H9 (cell line): Measurements from ENCODE around the gene ZNF502. TPM values are rescaled to one million over a fixed set of nuclear protein-coding genes. Genes with fewer than 3 reads are reported as not detected.

Source experiments
- DNase-seq: peaks from one replicate; pipeline ENCODE4 v3.0.0-alpha.2; 2017
- H2AFZ ChIP-seq: one replicate; pipeline ENCODE4 v1.6.1; 2013; ENCODE audit warnings: mild to moderate bottlenecking, low read length, control low read depth, moderate library complexity
- H2AK5ac ChIP-seq: 2 replicates; pipeline ENCODE4 v1.6.1; 2013; ENCODE audit warnings: low read length, control low read depth, mixed read lengths; ENCODE audit not compliant: insufficient read length
- H2BK120ac ChIP-seq: one replicate; pipeline ENCODE4 v1.6.1; 2013; ENCODE audit warnings: low read depth, mild to moderate bottlenecking, low read length, control low read depth, inconsistent platforms; ENCODE audit not compliant: poor library complexity, severe bottlenecking
- H2BK12ac ChIP-seq: 2 replicates; pipeline ENCODE4 v1.6.1; 2013; ENCODE audit warnings: low read length, control low read depth, mixed read lengths, low read depth; ENCODE audit not compliant: insufficient read length
- H2BK15ac ChIP-seq: 2 replicates; pipeline ENCODE4 v1.6.1; 2013; ENCODE audit warnings: low read depth, low read length, control low read depth
- H2BK20ac ChIP-seq: one replicate; pipeline ENCODE4 v1.6.1; 2013; ENCODE audit warnings: low read depth, mild to moderate bottlenecking, low read length, control low read depth, inconsistent platforms; ENCODE audit not compliant: poor library complexity, severe bottlenecking
- H2BK5ac ChIP-seq: 2 replicates; pipeline ENCODE4 v1.6.1; 2013; ENCODE audit warnings: low read length, control low read depth, mixed read lengths; ENCODE audit not compliant: insufficient read length
- H3K14ac ChIP-seq: 2 replicates; pipeline ENCODE4 v1.6.1; 2013; ENCODE audit warnings: low read length, control low read depth; ENCODE audit not compliant: insufficient read depth
- H3K18ac ChIP-seq: 2 replicates; pipeline ENCODE4 v1.6.1; 2013; ENCODE audit warnings: low read depth, mild to moderate bottlenecking, mixed read lengths, low read length, control low read depth; ENCODE audit not compliant: insufficient read length
- H3K23ac ChIP-seq: 2 replicates; pipeline ENCODE4 v1.6.1; 2013; ENCODE audit warnings: low read length, control low read depth, mixed read lengths, low read depth; ENCODE audit not compliant: insufficient read length
- H3K23me2 ChIP-seq: 2 replicates; pipeline ENCODE4 v1.6.1; 2013; ENCODE audit warnings: low read depth, mild to moderate bottlenecking, mixed read lengths, low read length, control low read depth; ENCODE audit not compliant: insufficient read length, poor library complexity, severe bottlenecking
- H3K27ac ChIP-seq: 2 replicates; pipeline ENCODE4 v1.5.1; 2013; ENCODE audit warnings: low read length, control low read depth, mixed read lengths, low read depth; ENCODE audit not compliant: insufficient read length
- H3K27me3 ChIP-seq: 2 replicates; pipeline ENCODE4 v1.6.1; 2013; ENCODE audit warnings: low read length, control low read depth, inconsistent platforms; ENCODE audit not compliant: insufficient read depth
- H3K4ac ChIP-seq: 2 replicates; pipeline ENCODE4 v1.6.1; 2013; ENCODE audit warnings: low read depth, mild to moderate bottlenecking, control low read depth, inconsistent platforms, low read length, moderate library complexity
- H3K4me1 ChIP-seq: 2 replicates; pipeline ENCODE4 v1.6.1; 2013; ENCODE audit warnings: low read length, control low read depth, inconsistent platforms; ENCODE audit not compliant: insufficient read depth
- H3K4me2 ChIP-seq: 2 replicates; pipeline ENCODE4 v1.6.1; 2013; ENCODE audit warnings: low read length, control low read depth, mixed read lengths; ENCODE audit not compliant: insufficient read length, insufficient read depth
- H3K56ac ChIP-seq: 2 replicates; pipeline ENCODE4 v1.6.1; 2013; ENCODE audit warnings: low read depth, mild to moderate bottlenecking, mixed read lengths, low read length, control low read depth; ENCODE audit not compliant: insufficient read length
- H3K79me1 ChIP-seq: 2 replicates; pipeline ENCODE4 v1.6.1; 2013; ENCODE audit warnings: low read depth, mild to moderate bottlenecking, moderate library complexity, low read length, control low read depth, inconsistent platforms; ENCODE audit not compliant: insufficient read depth, poor library complexity, severe bottlenecking
- H3K79me2 ChIP-seq: 2 replicates; pipeline ENCODE4 v1.6.1; 2013; ENCODE audit warnings: low read length, control low read depth, inconsistent platforms; ENCODE audit not compliant: insufficient read depth
- H3K9ac ChIP-seq: 2 replicates; pipeline ENCODE4 v1.6.1; 2013; ENCODE audit warnings: low read length, control low read depth, mixed read lengths; ENCODE audit not compliant: insufficient read length; ENCODE audit errors: extremely low read depth
- H3K9me3 ChIP-seq: one replicate; pipeline ENCODE4 v1.6.1; 2013; ENCODE audit warnings: low read depth, low read length, inconsistent platforms; ENCODE audit not compliant: control insufficient read depth
- H3T11ph ChIP-seq: one replicate; pipeline ENCODE4 v1.6.1; 2013; ENCODE audit warnings: mild to moderate bottlenecking, low read length, control low read depth, inconsistent platforms
- H4K20me1 ChIP-seq: one replicate; pipeline ENCODE4 v1.6.1; 2013; ENCODE audit not compliant: control insufficient read depth, insufficient read length, insufficient read depth
- H4K5ac ChIP-seq: 2 replicates; pipeline ENCODE4 v1.6.1; 2013; ENCODE audit warnings: low read depth, mild to moderate bottlenecking, mixed read lengths, low read length, control low read depth; ENCODE audit not compliant: insufficient read length
- H4K8ac ChIP-seq: replicated peaks from 2 replicates; pipeline ENCODE4 v1.6.1; 2013; ENCODE audit warnings: low read length, control low read depth, mixed read lengths, low read depth; ENCODE audit not compliant: insufficient read length
- H4K91ac ChIP-seq: 2 replicates; pipeline ENCODE4 v1.6.1; 2013; ENCODE audit warnings: low read depth, mild to moderate bottlenecking, moderate library complexity, mixed read lengths, low read length, control low read depth; ENCODE audit not compliant: insufficient read length
- H3K27ac Mint-ChIP-seq, 3 experiments: 2 replicates in 2 of 3; 3 replicates in 1 of 3; pipeline ENCODE4 v1.8.0; 2020 to 2021; ENCODE audit warnings: mixed read lengths in 3 of 3, mild to moderate bottlenecking in 1 of 3, moderate library complexity in 1 of 3
- H3K27me3 Mint-ChIP-seq: 2 replicates; pipeline ENCODE4 v1.8.0; 2021; ENCODE audit warnings: low read depth, mild to moderate bottlenecking, moderate library complexity, mixed read lengths
- H3K36me3 Mint-ChIP-seq, 3 experiments: 2 replicates in 2 of 3; 3 replicates in 1 of 3; pipeline ENCODE4 v1.8.0; 2020 to 2021; ENCODE audit warnings: low read depth in 3 of 3, mixed read lengths in 3 of 3; ENCODE audit not compliant: insufficient read depth in 1 of 3
- H3K4me1 Mint-ChIP-seq, 2 experiments: 2 replicates each; pipeline ENCODE4 v1.8.0; 2020; ENCODE audit warnings: mixed read lengths in 2 of 2
- H3K4me3 Mint-ChIP-seq, 2 experiments: 2 replicates in 1 of 2; 3 replicates in 1 of 2; pipeline ENCODE4 v1.8.0; 2020 to 2021; ENCODE audit warnings: mild to moderate bottlenecking in 2 of 2, mixed read lengths in 2 of 2, moderate library complexity in 1 of 2
- H3K9me3 Mint-ChIP-seq, 2 experiments: 2 replicates in 1 of 2; 3 replicates in 1 of 2; pipeline ENCODE4 v1.8.0; 2020; ENCODE audit warnings: mild to moderate bottlenecking in 2 of 2, mixed read lengths in 2 of 2, moderate library complexity in 1 of 2
- WGBS: extraction: QIAGEN DNeasy Blood & Tissue Kit; methylation state at CpG from one replicate; pipeline ENCODE4 v1.1.7; 2013; ENCODE audit warnings: missing lambda C conversion rate, low lambda C conversion rate, mixed read lengths; ENCODE audit not compliant: insufficient read length; ENCODE audit errors: extremely low coverage; 5-methylcytosine and 5-hydroxymethylcytosine counted together
- total RNA-seq: library from RNA; stranded (reverse); gene quantifications from 2 replicates; pipeline ENCODE4 v1.2.1, GENCODE V29; 2021
- TF ChIP-seq, protein P1 (sequence below): fragments of 200-600 bp; sonication (generic); conservative IDR thresholded peaks from 3 replicates; pipeline ENCODE4 v1.8.0; 2021; ENCODE audit warnings: antibody characterized with exemption, mild to moderate bottlenecking

ZNF502 gene
- total RNA-seq, 1 experiment from 2014 or later: not detected

DNA sequence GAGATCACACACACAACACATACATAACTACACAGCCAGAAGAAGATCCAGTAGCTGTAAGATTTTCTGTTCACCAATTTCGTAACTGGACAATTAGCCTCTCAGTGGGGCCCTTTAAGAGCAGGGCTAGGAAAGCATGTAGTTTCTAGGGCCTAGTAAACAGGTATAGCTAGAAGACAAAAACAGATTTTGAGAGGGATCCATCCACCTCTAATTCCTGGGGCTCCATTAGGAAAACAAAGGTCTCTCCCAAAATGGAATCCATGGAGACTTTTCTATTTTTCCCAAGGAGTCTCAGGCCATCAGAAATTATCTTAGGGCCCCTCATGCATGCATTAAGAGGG is 59.6 kb downstream of the ZNF502 start:
- Histone ChIP-seq H2AK5ac (no peak overlapping the region), H3K79me2 (peaks cover 4% of the 10 kb centered on the region; the same call in 1 of the 2 replicates)
- H3K27me3 Mint-ChIP-seq: no peaks in the 10 kb centered on the region; the same call in 1 of the 2 replicates

More for the DNA sequence above, 59.6 kb downstream of the ZNF502 start:
- no peak overlapping the region for H3K4me2 ChIP-seq
- H3K18ac ChIP-seq: no peak overlapping the region
- peaks cover 25% of the 10 kb centered on the region for H3K9me3 ChIP-seq
- no peak overlapping the region for H2BK120ac ChIP-seq
- H2BK5ac ChIP-seq: no peak overlapping the region
- no peak overlapping the region for H3K4ac ChIP-seq
- no peak overlapping the region for H3K27ac ChIP-seq
- no peak overlapping the region for H3K14ac ChIP-seq
- no peak for DNase-seq
- H3K9ac ChIP-seq: no peak overlapping the region
- TF ChIP-seq, protein P1, sequence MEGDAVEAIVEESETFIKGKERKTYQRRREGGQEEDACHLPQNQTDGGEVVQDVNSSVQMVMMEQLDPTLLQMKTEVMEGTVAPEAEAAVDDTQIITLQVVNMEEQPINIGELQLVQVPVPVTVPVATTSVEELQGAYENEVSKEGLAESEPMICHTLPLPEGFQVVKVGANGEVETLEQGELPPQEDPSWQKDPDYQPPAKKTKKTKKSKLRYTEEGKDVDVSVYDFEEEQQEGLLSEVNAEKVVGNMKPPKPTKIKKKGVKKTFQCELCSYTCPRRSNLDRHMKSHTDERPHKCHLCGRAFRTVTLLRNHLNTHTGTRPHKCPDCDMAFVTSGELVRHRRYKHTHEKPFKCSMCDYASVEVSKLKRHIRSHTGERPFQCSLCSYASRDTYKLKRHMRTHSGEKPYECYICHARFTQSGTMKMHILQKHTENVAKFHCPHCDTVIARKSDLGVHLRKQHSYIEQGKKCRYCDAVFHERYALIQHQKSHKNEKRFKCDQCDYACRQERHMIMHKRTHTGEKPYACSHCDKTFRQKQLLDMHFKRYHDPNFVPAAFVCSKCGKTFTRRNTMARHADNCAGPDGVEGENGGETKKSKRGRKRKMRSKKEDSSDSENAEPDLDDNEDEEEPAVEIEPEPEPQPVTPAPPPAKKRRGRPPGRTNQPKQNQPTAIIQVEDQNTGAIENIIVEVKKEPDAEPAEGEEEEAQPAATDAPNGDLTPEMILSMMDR: no peak
- H3K36me3 Mint-ChIP-seq: peaks cover 88 to 94% (median 94%) of the 10 kb centered on the region in 3 experiments
- H3K4me1 Mint-ChIP-seq: peaks cover 3 to 8% of the 10 kb centered on the region in 2 experiments
- H3T11ph ChIP-seq: no peak overlapping the region
- H2AFZ ChIP-seq: no peak overlapping the region
- H4K91ac ChIP-seq: no peak overlapping the region
- no peak overlapping the region for H2BK15ac ChIP-seq
- no peak overlapping the region for H3K27ac Mint-ChIP-seq
- no peaks in the 10 kb centered on the region for H3K4me1 ChIP-seq
- no peak overlapping the region for H3K23ac ChIP-seq
- peaks cover 52 to 66% of the 10 kb centered on the region in 2 experiments for H3K9me3 Mint-ChIP-seq
- no peak overlapping the region for H2BK12ac ChIP-seq
- no CpG with 5 or more reads among the region's 1 CpG for WGBS
- no peaks in the 10 kb centered on the region for H3K27me3 ChIP-seq
- no peak overlapping the region for H4K8ac ChIP-seq
- H3K4me3 Mint-ChIP-seq: no peak overlapping the region
- H4K20me1 ChIP-seq: no peaks in the 10 kb centered on the region
- H2BK20ac ChIP-seq: no peak overlapping the region
- H3K56ac ChIP-seq: no peak overlapping the region
- H3K23me2 ChIP-seq: no peaks in the 10 kb centered on the region
- H3K79me1 ChIP-seq: peaks cover 4% of the 10 kb centered on the region
- H4K5ac ChIP-seq: no peak overlapping the region

Other genes with a start within 250 kb of the ZNF502 start
- gene ZNF445, start 235.0 kb upstream of the ZNF502 start, total RNA-seq: 24.8 and 26.0 TPM in 2 replicates
- 7.0 and 8.7 TPM in 2 replicates for gene ZKSCAN7, start 157.5 kb upstream of the ZNF502 start, total RNA-seq
- gene ZNF660, start 127.7 kb upstream of the ZNF502 start, total RNA-seq: 16.4 and 18.7 TPM in 2 replicates
- 17.5 and 18.8 TPM in 2 replicates for gene ZNF197, start 87.6 kb upstream of the ZNF502 start, total RNA-seq
- gene ZNF35, start 63.9 kb upstream of the ZNF502 start, total RNA-seq: 22.3 and 27.3 TPM in 2 replicates
- gene ZNF501, start 17.0 kb downstream of the ZNF502 start, total RNA-seq: 4.9 and 6.5 TPM in 2 replicates
- 47.0 and 47.4 TPM in 2 replicates for gene KIAA1143, start 49.0 kb downstream of the ZNF502 start, total RNA-seq
- 25.0 and 25.8 TPM in 2 replicates for gene KIF15, start 49.1 kb downstream of the ZNF502 start, total RNA-seq
- gene TMEM42, start 149.3 kb downstream of the ZNF502 start, total RNA-seq: 11.8 and 12.2 TPM in 2 replicates
- gene TGM4, start 161.9 kb downstream of the ZNF502 start, total RNA-seq: not detected in 2 replicates